HEK293 (cell line): Measurements from ENCODE around the gene ANXA4.
"Not testable (repeated sequence)": the region's sequence is repeated elsewhere in the genome, so short reads cannot be mapped to it uniquely, and the experiment has no call there.

ENCODE experiments used
- CTCF ChIP-seq: fragments of 450-650 bp; formaldehyde crosslinking; IDR thresholded peaks from 2 replicates; pipeline ENCODE4 v1.5.1; 2016; ENCODE audit warnings: missing biosample characterization, missing genetic modification characterization
- PRDM4 ChIP-seq: fragments of 450-650 bp; formaldehyde crosslinking; IDR thresholded peaks from 2 replicates; pipeline ENCODE4 v1.5.1; 2017; ENCODE audit warnings: missing biosample characterization, missing genetic modification characterization
- SETDB1 ChIP-seq: IDR thresholded peaks from one replicate; pipeline ENCODE4 v1.6.1; 2017; ENCODE audit warnings: mild to moderate bottlenecking, low read length, moderate library complexity, mixed read lengths; ENCODE audit not compliant: insufficient read length
- ZNF169 ChIP-seq: fragments of 450-650 bp; formaldehyde crosslinking; IDR thresholded peaks from 2 replicates; pipeline ENCODE4 v1.5.1; 2016; ENCODE audit warnings: missing biosample characterization, missing genetic modification characterization
- ZNF580 ChIP-seq: fragments of 450-650 bp; formaldehyde crosslinking; IDR thresholded peaks from 2 replicates; pipeline ENCODE4 v1.5.1; 2016; ENCODE audit warnings: missing biosample characterization, missing genetic modification characterization
- ZNF76 ChIP-seq: fragments of 450-650 bp; formaldehyde crosslinking; IDR thresholded peaks from 2 replicates; pipeline ENCODE4; 2016; ENCODE audit warnings: low read depth, missing biosample characterization, missing genetic modification characterization, borderline replicate concordance
- TF ChIP-seq, protein P1 (sequence below): fragments of 450-650 bp; formaldehyde crosslinking; optimal IDR thresholded peaks from 2 replicates; pipeline ENCODE3; 2016; ENCODE audit warnings: missing biosample characterization, mild to moderate bottlenecking, missing genetic modification characterization

GRCh38 chr2:69714539-69715220 lies 27.3 kb upstream of the ANXA4 start:
- not testable (repeated sequence) for TF ChIP-seq CTCF; ZNF580 (tag by site-specific recombination); ZNF76 (tag by site-specific recombination); ZNF169 (tag by site-specific recombination); SETDB1; PRDM4 (tag by site-specific recombination)
- TF ChIP-seq, protein P1, sequence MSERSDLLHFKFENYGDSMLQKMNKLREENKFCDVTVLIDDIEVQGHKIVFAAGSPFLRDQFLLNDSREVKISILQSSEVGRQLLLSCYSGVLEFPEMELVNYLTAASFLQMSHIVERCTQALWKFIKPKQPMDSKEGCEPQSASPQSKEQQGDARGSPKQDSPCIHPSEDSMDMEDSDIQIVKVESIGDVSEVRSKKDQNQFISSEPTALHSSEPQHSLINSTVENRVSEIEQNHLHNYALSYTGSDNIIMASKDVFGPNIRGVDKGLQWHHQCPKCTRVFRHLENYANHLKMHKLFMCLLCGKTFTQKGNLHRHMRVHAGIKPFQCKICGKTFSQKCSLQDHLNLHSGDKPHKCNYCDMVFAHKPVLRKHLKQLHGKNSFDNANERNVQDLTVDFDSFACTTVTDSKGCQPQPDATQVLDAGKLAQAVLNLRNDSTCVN, result not testable (repeated sequence)
